Stomach (tissue), 4 donors: Measurements from ENCODE around the gene EFCC1.

Experiments used
- EP300 ChIP-seq: sonication (generic); formaldehyde crosslinking; IDR thresholded peaks from one replicate; pipeline ENCODE4 v1.6.1; 2017; ENCODE audit warnings: antibody characterized with exemption
- POLR2A ChIP-seq, 4 donors: fragments of 450-650 bp; IDR thresholded peaks; one replicate each; pipeline ENCODE4 v1.6.1; 2016; ENCODE audit warnings: antibody characterized with exemption in 4 of 4, control low read depth in 2 of 4, mild to moderate bottlenecking in 1 of 4, moderate library complexity in 1 of 4
- POLR2AphosphoS5 ChIP-seq, 3 donors: sonication (generic); formaldehyde crosslinking; IDR thresholded peaks; one replicate each; pipeline ENCODE4 v1.6.1; 2016; ENCODE audit warnings: antibody characterized with exemption in 3 of 3
- TF ChIP-seq, protein P1 (sequence below), 7 experiments: fragments of 450-650 bp in 4 of 7; fragments of 200-600 bp in 3 of 7; sonication (generic) in 3 of 7; IDR thresholded peaks; one replicate each; pipeline ENCODE4 v1.5.1; 2016 to 2019; ENCODE audit warnings: antibody characterized with exemption in 7 of 7, control low read depth in 2 of 7, mild to moderate bottlenecking in 1 of 7

DNA sequence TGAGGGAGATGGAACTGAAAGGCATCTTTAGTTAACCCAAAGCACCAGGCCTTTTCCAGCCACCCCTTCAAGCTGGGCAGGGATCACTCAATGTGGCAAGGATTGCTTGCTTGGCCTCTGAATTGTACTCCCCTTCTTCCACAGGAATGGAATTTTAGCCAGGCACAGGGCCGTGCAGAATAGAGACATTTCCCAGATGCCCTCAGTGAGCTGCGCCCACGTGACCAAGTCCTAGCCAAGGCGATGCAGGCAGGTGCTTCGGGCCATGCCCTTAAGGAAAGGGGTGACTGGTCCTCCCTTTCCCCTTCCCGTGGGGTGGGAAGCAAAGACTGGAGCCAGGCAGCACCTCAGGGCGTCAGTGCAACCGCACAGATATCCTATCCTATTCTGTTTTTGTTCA is 77.4 kb downstream of the EFCC1 start:
- TF ChIP-seq, protein P1, sequence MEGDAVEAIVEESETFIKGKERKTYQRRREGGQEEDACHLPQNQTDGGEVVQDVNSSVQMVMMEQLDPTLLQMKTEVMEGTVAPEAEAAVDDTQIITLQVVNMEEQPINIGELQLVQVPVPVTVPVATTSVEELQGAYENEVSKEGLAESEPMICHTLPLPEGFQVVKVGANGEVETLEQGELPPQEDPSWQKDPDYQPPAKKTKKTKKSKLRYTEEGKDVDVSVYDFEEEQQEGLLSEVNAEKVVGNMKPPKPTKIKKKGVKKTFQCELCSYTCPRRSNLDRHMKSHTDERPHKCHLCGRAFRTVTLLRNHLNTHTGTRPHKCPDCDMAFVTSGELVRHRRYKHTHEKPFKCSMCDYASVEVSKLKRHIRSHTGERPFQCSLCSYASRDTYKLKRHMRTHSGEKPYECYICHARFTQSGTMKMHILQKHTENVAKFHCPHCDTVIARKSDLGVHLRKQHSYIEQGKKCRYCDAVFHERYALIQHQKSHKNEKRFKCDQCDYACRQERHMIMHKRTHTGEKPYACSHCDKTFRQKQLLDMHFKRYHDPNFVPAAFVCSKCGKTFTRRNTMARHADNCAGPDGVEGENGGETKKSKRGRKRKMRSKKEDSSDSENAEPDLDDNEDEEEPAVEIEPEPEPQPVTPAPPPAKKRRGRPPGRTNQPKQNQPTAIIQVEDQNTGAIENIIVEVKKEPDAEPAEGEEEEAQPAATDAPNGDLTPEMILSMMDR (IDR thresholded peaks at IDR 0.05): no peak
- TF ChIP-seq POLR2A (IDR thresholded peaks at IDR 0.05) (no peak), POLR2AphosphoS5 (IDR thresholded peaks at IDR 0.05) (no peak), EP300 (no peak)
